22Rv1 (cell line): ENCODE results near the gene MEGF10.

Experiments
- CTCF ChIP-seq: fragments of 450-650 bp; IDR thresholded peaks from 2 replicates; pipeline ENCODE4 v1.5.1; 2017; ENCODE audit warnings: mild to moderate bottlenecking
- ZFX ChIP-seq: fragments of 450-650 bp; IDR thresholded peaks from 2 replicates; pipeline ENCODE4 v1.6.1; 2017; ENCODE audit warnings: antibody characterized with exemption, borderline replicate concordance

- TF ChIP-seq CTCF (no peak), ZFX (no peak)
Measured at GRCh38 chr5:127472700-127473099, 182.1 kb downstream of the MEGF10 start.
